ENCODE data around the gene DUOX1.

DNA sequence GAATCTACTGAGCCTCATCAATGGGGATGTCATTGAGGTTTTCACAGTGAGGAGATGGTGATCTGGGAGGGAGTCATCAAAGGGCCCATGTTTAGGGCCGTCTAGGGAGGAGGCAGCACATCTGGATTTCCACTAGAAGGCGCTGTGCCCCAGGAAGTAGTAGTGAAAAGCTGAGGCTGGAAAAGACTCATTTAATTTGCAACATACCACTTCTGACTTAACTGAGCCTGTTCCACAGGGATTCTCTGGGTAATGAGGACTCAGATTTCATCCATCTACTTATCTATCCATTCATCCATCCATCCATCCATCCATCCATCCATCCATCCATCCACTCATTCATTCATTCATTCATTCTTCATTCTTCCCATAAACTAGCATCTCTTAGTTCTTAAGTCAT, 75.4 kb downstream of the DUOX1 start:
- TF ChIP-seq, protein P1, sequence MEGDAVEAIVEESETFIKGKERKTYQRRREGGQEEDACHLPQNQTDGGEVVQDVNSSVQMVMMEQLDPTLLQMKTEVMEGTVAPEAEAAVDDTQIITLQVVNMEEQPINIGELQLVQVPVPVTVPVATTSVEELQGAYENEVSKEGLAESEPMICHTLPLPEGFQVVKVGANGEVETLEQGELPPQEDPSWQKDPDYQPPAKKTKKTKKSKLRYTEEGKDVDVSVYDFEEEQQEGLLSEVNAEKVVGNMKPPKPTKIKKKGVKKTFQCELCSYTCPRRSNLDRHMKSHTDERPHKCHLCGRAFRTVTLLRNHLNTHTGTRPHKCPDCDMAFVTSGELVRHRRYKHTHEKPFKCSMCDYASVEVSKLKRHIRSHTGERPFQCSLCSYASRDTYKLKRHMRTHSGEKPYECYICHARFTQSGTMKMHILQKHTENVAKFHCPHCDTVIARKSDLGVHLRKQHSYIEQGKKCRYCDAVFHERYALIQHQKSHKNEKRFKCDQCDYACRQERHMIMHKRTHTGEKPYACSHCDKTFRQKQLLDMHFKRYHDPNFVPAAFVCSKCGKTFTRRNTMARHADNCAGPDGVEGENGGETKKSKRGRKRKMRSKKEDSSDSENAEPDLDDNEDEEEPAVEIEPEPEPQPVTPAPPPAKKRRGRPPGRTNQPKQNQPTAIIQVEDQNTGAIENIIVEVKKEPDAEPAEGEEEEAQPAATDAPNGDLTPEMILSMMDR (conservative IDR thresholded peaks at IDR 0.05 in 1 of 2, IDR thresholded peaks at IDR 0.05 in 1 of 2; ENCODE audit: low read depth in 1 of 2, low read length in 2 of 2), result peak; percentile 95 to 97
- TF ChIP-seq EZH2 (IDR thresholded peaks at IDR 0.05; ENCODE audit: low read length, missing control alignments), result no peak
